Stimulated activated CD8-positive, alpha-beta memory T cell treated with anti-CD3 and anti-CD28 coated beads, Interleukin-7, amount 100 ng/mL, for 1 hour (primary cell): ENCODE measurements around the gene ASPG.

Experiments
- DNase-seq, 2 donors: peaks; one replicate each; pipeline ENCODE4 v3.0.0-alpha.2; 2020; ENCODE audit warnings: low read depth in 2 of 2

ASPG gene

GRCh38 chr14:104075530-104076151 lies 9.9 kb upstream of the ASPG start:
- no peak for DNase-seq

- no peak for DNase-seq
These were observed 8.8 kb upstream of the ASPG start for GRCh38 chr14:104076743-104077142.

GRCh38 chr14:104078031-104078455 lies 7.5 kb upstream of the ASPG start:
- DNase-seq = peak; percentile 59 to 73

GRCh38 chr14:104080376-104081260 lies 4.9 kb upstream of the ASPG start:
- no peak for DNase-seq

- DNase-seq = no peak
These were observed 4.2 kb upstream of the ASPG start for GRCh38 chr14:104081261-104081835.

GRCh38 chr14:104081951-104082464 lies 3.5 kb upstream of the ASPG start:
- DNase-seq = no peak

- DNase-seq = no peak
These were observed 2.7 kb upstream of the ASPG start for GRCh38 chr14:104082807-104083206.

- no peak for DNase-seq
These were observed 1.1 kb upstream of the ASPG start for GRCh38 chr14:104084251-104085002.

- no peak for DNase-seq
These were observed 345 bp downstream of the ASPG start for GRCh38 chr14:104085889-104086201.

GRCh38 chr14:104086210-104086660 lies 735 bp downstream of the ASPG start:
- DNase-seq = no peak

- DNase-seq = no peak
These were observed 1.4 kb downstream of the ASPG start for GRCh38 chr14:104086661-104087461.

- no peak for DNase-seq
These were observed 2.0 kb downstream of the ASPG start for GRCh38 chr14:104087505-104087904.

GRCh38 chr14:104087981-104088850 lies 2.7 kb downstream of the ASPG start:
- no peak for DNase-seq

- no peak for DNase-seq
These were observed 4.7 kb downstream of the ASPG start for GRCh38 chr14:104090071-104090748.

GRCh38 chr14:104091061-104091926 lies 5.8 kb downstream of the ASPG start:
- DNase-seq = no peak

- no peak for DNase-seq
These were observed 6.6 kb downstream of the ASPG start for GRCh38 chr14:104091927-104092771.

GRCh38 chr14:104092931-104093365 lies 7.4 kb downstream of the ASPG start:
- DNase-seq = no peak
